ENCODE results near the gene SH3PXD2A. TPM values are rescaled to one million over a fixed set of nuclear protein-coding genes. Genes with fewer than 3 reads are reported as not detected.
A peak's percentile ranks its signal among the peaks of the same experiment; 100 is the strongest.

Gene SH3PXD2A
- total RNA-seq, 1 experiment from 2014 or later, result 4.5 TPM

DNA sequence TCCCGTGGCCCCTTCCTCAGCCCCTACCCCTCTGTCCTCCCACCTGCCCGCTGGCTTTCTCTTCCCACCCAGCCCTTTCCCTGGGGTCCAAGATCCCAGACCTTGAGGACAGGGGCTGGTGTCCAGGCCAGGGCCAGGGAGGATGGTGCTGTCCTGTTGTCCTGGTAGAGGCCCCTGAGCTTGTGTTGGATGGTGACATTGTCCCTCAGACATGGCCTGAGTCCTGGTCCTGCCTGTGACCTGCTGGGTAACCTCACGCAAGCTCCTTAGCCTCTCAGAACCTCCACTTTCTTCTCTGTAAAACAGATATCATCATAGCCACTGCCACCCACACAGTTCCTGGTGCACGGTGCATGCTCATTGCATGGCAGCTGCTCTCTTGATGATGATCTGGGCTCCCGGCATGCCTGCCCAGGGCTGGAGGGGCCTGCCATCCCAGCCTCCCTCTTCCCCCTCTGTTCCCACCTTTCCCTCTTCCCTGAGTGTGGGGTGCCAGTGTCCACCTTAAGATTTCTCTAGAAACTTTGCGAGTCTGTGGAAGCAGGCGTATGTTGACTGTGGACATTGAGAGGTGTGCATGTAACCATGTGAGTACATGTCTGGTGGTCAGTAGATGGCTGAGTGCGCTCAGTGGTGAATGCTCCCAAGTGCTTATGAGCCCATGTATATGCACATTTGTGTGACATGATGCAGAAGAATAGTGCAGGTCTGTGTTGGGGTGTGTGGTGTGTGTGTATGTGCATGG is 301.5 kb downstream of the SH3PXD2A start:
- H4K8ac ChIP-seq (replicated peaks; ENCODE audit: insufficient read length, low read depth, low read length), result no peak overlapping the region
- H3K27ac ChIP-seq (ENCODE audit: insufficient read length, low read depth, low read length), result no peak overlapping the region
- no peaks in the 10 kb centered on the region for H3K9me3 ChIP-seq (ENCODE audit: control insufficient read depth, low read depth, low read length)
- H3T11ph ChIP-seq (ENCODE audit: low read length), result no peak overlapping the region
- H3K27me3 Mint-ChIP-seq (ENCODE audit: low read depth), result peaks cover 52% of the 10 kb centered on the region
- H3K36me3 Mint-ChIP-seq (ENCODE audit: insufficient read depth in 1 of 3, low read depth in 3 of 3), result no peaks in the 10 kb centered on the region; a peak in 1 of 7 replicates
- no peak overlapping the region for H3K4me2 ChIP-seq (ENCODE audit: insufficient read depth, insufficient read length, low read length)
- H2BK120ac ChIP-seq (ENCODE audit: low read depth, low read length, poor library complexity, severe bottlenecking), result no peak overlapping the region
- H3K27me3 ChIP-seq (ENCODE audit: insufficient read depth, low read length), result peaks cover 2% of the 10 kb centered on the region; the same call in 1 of the 2 replicates
- H3K23ac ChIP-seq (ENCODE audit: insufficient read length, low read depth, low read length), result no peak overlapping the region
- no peak overlapping the region for H3K56ac ChIP-seq (ENCODE audit: insufficient read length, low read depth, low read length)
- no peak overlapping the region for H3K14ac ChIP-seq (ENCODE audit: insufficient read depth, low read length)
- no peaks in the 10 kb centered on the region for H3K23me2 ChIP-seq (ENCODE audit: insufficient read length, low read depth, low read length, poor library complexity, severe bottlenecking)
- no peak overlapping the region for H2AK5ac ChIP-seq (ENCODE audit: insufficient read length, low read length)
- no CpG with 5 or more reads among the region's 8 CpGs for WGBS (ENCODE audit: extremely low coverage, insufficient read length, low lambda C conversion rate)
- no peaks in the 10 kb centered on the region for H3K79me2 ChIP-seq (ENCODE audit: insufficient read depth, low read length)
- H3K27ac Mint-ChIP-seq, result no peak overlapping the region
- peaks cover 2 to 18% of the 10 kb centered on the region in 2 experiments; a peak in 3 of 4 replicates for H3K4me1 Mint-ChIP-seq
- no peak overlapping the region for H2BK5ac ChIP-seq (ENCODE audit: insufficient read length, low read length)
- no peaks in the 10 kb centered on the region for H3K4me1 ChIP-seq (ENCODE audit: insufficient read depth, low read length)
- H3K9ac ChIP-seq (ENCODE audit: extremely low read depth, insufficient read length, low read length), result no peak overlapping the region
- TF ChIP-seq, protein P1, sequence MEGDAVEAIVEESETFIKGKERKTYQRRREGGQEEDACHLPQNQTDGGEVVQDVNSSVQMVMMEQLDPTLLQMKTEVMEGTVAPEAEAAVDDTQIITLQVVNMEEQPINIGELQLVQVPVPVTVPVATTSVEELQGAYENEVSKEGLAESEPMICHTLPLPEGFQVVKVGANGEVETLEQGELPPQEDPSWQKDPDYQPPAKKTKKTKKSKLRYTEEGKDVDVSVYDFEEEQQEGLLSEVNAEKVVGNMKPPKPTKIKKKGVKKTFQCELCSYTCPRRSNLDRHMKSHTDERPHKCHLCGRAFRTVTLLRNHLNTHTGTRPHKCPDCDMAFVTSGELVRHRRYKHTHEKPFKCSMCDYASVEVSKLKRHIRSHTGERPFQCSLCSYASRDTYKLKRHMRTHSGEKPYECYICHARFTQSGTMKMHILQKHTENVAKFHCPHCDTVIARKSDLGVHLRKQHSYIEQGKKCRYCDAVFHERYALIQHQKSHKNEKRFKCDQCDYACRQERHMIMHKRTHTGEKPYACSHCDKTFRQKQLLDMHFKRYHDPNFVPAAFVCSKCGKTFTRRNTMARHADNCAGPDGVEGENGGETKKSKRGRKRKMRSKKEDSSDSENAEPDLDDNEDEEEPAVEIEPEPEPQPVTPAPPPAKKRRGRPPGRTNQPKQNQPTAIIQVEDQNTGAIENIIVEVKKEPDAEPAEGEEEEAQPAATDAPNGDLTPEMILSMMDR (conservative IDR thresholded peaks at IDR 0.05), result no peak
- H3K9me3 Mint-ChIP-seq, result no peaks in the 10 kb centered on the region; a peak in 1 of 5 replicates
- no peak overlapping the region for H2BK20ac ChIP-seq (ENCODE audit: low read depth, low read length, poor library complexity, severe bottlenecking)
- H3K18ac ChIP-seq (ENCODE audit: insufficient read length, low read depth, low read length), result no peak overlapping the region
- no peak overlapping the region for H4K5ac ChIP-seq (ENCODE audit: insufficient read length, low read depth, low read length)
- no peak overlapping the region for H2AFZ ChIP-seq (ENCODE audit: low read length)
- H3K4me3 Mint-ChIP-seq, result peak overlapping the region; percentile 26 to 47; a peak in 2 of 5 replicates
- no peak overlapping the region for H3K4ac ChIP-seq (ENCODE audit: low read depth, low read length)
- H4K91ac ChIP-seq (ENCODE audit: insufficient read length, low read depth, low read length), result no peak overlapping the region
- H2BK12ac ChIP-seq (ENCODE audit: insufficient read length, low read depth, low read length), result no peak overlapping the region
- H4K20me1 ChIP-seq (ENCODE audit: control insufficient read depth, insufficient read depth, insufficient read length), result no peaks in the 10 kb centered on the region
- H2BK15ac ChIP-seq (ENCODE audit: low read depth, low read length), result no peak overlapping the region
- H3K79me1 ChIP-seq (ENCODE audit: insufficient read depth, low read depth, low read length, poor library complexity, severe bottlenecking), result no peaks in the 10 kb centered on the region
- DNase-seq, result no peak

Measured in H9 (cell line).